SJSA1 (cell line): ENCODE data around the gene FBXL17. TPM values are rescaled to one million over a fixed set of nuclear protein-coding genes. Genes with fewer than 3 reads are reported as not detected.

ENCODE experiments used
- DNase-seq, 2 experiments: peaks; one replicate each; pipeline ENCODE4 v3.0.0-alpha.2; 2015 to 2020; ENCODE audit warnings: low spot score in 2 of 2, low read depth in 1 of 2
- H3K27ac ChIP-seq: fragments of 250-450 bp; sonication (Bioruptor Pico); 2 replicates; pipeline ENCODE4 v1.5.1; 2020; ENCODE audit warnings: mild to moderate bottlenecking, moderate library complexity
- H3K27me3 ChIP-seq: fragments of 250-450 bp; sonication (Bioruptor Pico); replicated peaks from 2 replicates; pipeline ENCODE4 v1.5.1; 2020; ENCODE audit warnings: mild to moderate bottlenecking, moderate library complexity
- H3K36me3 ChIP-seq: fragments of 250-450 bp; sonication (Bioruptor Pico); 2 replicates; pipeline ENCODE4 v1.5.1; 2020; ENCODE audit warnings: mild to moderate bottlenecking
- H3K4me1 ChIP-seq: fragments of 250-450 bp; sonication (Bioruptor Pico); replicated peaks from 2 replicates; pipeline ENCODE4 v1.6.1; 2021; ENCODE audit warnings: mild to moderate bottlenecking
- H3K4me3 ChIP-seq: fragments of 250-450 bp; sonication (Bioruptor Pico); 2 replicates; pipeline ENCODE4 v1.5.1; 2020; ENCODE audit warnings: mild to moderate bottlenecking
- H3K9me3 ChIP-seq: fragments of 250-450 bp; sonication (Bioruptor Pico); replicated peaks from 2 replicates; pipeline ENCODE4 v1.5.1; 2020; ENCODE audit warnings: mild to moderate bottlenecking
- total RNA-seq: library from RNA; depleted of rRNA; stranded (reverse); fragments of >200 nt; shearing (Covaris generic); gene quantifications from 2 replicates; pipeline ENCODE4 v1.2.3, GENCODE V29; 2014

Gene FBXL17
- total RNA-seq, 1 experiment from 2014 or later, result 11.5 TPM

- no peaks in the 10 kb centered on the region for H3K4me1 ChIP-seq
- no peaks in the 10 kb centered on the region; the same call in 1 of the 2 replicates for H3K9me3 ChIP-seq
- no peak overlapping the region for H3K4me3 ChIP-seq
- H3K36me3 ChIP-seq, result no peaks in the 10 kb centered on the region
- H3K27me3 ChIP-seq, result no peaks in the 10 kb centered on the region
- no peak overlapping the region for H3K27ac ChIP-seq
- DNase-seq, result no peak
Measured at GRCh38 chr5:108046955-108047670, 334.8 kb downstream of the FBXL17 start.

GRCh38 chr5:108036482-108036881 lies 345.4 kb downstream of the FBXL17 start:
- Histone ChIP-seq H3K27me3 (no peaks in the 10 kb centered on the region), H3K4me1 (no peaks in the 10 kb centered on the region), H3K36me3 (no peaks in the 10 kb centered on the region), H3K27ac (no peak overlapping the region), H3K9me3 (no peaks in the 10 kb centered on the region), H3K4me3 (no peak overlapping the region)
- no peak for DNase-seq

GRCh38 chr5:108028883-108029282 lies 353.0 kb downstream of the FBXL17 start:
- H3K4me1 ChIP-seq, result no peaks in the 10 kb centered on the region
- no peaks in the 10 kb centered on the region for H3K9me3 ChIP-seq
- no peak overlapping the region for H3K27ac ChIP-seq
- H3K36me3 ChIP-seq, result no peaks in the 10 kb centered on the region
- DNase-seq, result no peak
- no peaks in the 10 kb centered on the region for H3K27me3 ChIP-seq
- H3K4me3 ChIP-seq, result no peak overlapping the region

- Histone ChIP-seq H3K4me1 (no peaks in the 10 kb centered on the region), H3K27me3 (no peaks in the 10 kb centered on the region), H3K27ac (no peak overlapping the region), H3K9me3 (no peaks in the 10 kb centered on the region), H3K36me3 (no peaks in the 10 kb centered on the region), H3K4me3 (no peak overlapping the region)
- DNase-seq, result no peak
Measured at GRCh38 chr5:108028412-108028811, 353.5 kb downstream of the FBXL17 start.

- Histone ChIP-seq H3K9me3 (no peaks in the 10 kb centered on the region), H3K27me3 (no peaks in the 10 kb centered on the region), H3K4me3 (no peak overlapping the region), H3K4me1 (no peaks in the 10 kb centered on the region), H3K27ac (no peak overlapping the region), H3K36me3 (no peaks in the 10 kb centered on the region)
- no peak for DNase-seq
Measured at GRCh38 chr5:108025957-108026356, 355.9 kb downstream of the FBXL17 start.

- no peaks in the 10 kb centered on the region for H3K36me3 ChIP-seq
- H3K27ac ChIP-seq, result no peak overlapping the region
- no peak for DNase-seq
- H3K9me3 ChIP-seq, result no peaks in the 10 kb centered on the region
- H3K4me3 ChIP-seq, result no peak overlapping the region
- no peaks in the 10 kb centered on the region for H3K4me1 ChIP-seq
- no peaks in the 10 kb centered on the region for H3K27me3 ChIP-seq
Measured at GRCh38 chr5:108024986-108025385, 356.9 kb downstream of the FBXL17 start.

GRCh38 chr5:108016101-108016500 lies 365.8 kb downstream of the FBXL17 start:
- Histone ChIP-seq H3K9me3 (no peaks in the 10 kb centered on the region), H3K4me1 (no peaks in the 10 kb centered on the region), H3K36me3 (no peaks in the 10 kb centered on the region), H3K27me3 (no peaks in the 10 kb centered on the region), H3K4me3 (no peak overlapping the region), H3K27ac (no peak overlapping the region)
- DNase-seq, result no peak

- Histone ChIP-seq H3K4me1 (no peaks in the 10 kb centered on the region), H3K36me3 (no peaks in the 10 kb centered on the region), H3K27ac (no peak overlapping the region), H3K9me3 (no peaks in the 10 kb centered on the region), H3K4me3 (no peak overlapping the region), H3K27me3 (no peaks in the 10 kb centered on the region)
- no peak for DNase-seq
Measured at GRCh38 chr5:108006791-108007190, 375.1 kb downstream of the FBXL17 start.

- H3K36me3 ChIP-seq, result no peaks in the 10 kb centered on the region
- no peaks in the 10 kb centered on the region for H3K9me3 ChIP-seq
- peak overlapping the region; percentile 1; the same call in 1 of the 2 replicates for H3K4me3 ChIP-seq
- no peaks in the 10 kb centered on the region for H3K27me3 ChIP-seq
- no peaks in the 10 kb centered on the region for H3K4me1 ChIP-seq
- DNase-seq, result peak in 1 of 2 experiments; percentile 62
- H3K27ac ChIP-seq, result peak overlapping the region; percentile 35
Measured at GRCh38 chr5:108003178-108003577, 378.7 kb downstream of the FBXL17 start.

GRCh38 chr5:108001222-108001621 lies 380.7 kb downstream of the FBXL17 start:
- H3K27ac ChIP-seq, result no peak overlapping the region
- DNase-seq, result no peak
- no peaks in the 10 kb centered on the region for H3K36me3 ChIP-seq
- H3K9me3 ChIP-seq, result no peaks in the 10 kb centered on the region
- no peaks in the 10 kb centered on the region for H3K27me3 ChIP-seq
- peaks cover 9% of the 10 kb centered on the region for H3K4me1 ChIP-seq
- no peak overlapping the region for H3K4me3 ChIP-seq

- H3K4me3 ChIP-seq, result no peak overlapping the region
- no peaks in the 10 kb centered on the region for H3K27me3 ChIP-seq
- H3K4me1 ChIP-seq, result peaks cover 9% of the 10 kb centered on the region
- H3K27ac ChIP-seq, result peak overlapping the region; percentile 59
- DNase-seq, result peak in 1 of 2 experiments; percentile 72
- no peaks in the 10 kb centered on the region for H3K36me3 ChIP-seq
- no peaks in the 10 kb centered on the region for H3K9me3 ChIP-seq
Measured at GRCh38 chr5:107997338-107997980, 384.4 kb downstream of the FBXL17 start.

GRCh38 chr5:107993341-107993740 lies 388.6 kb downstream of the FBXL17 start:
- H3K27ac ChIP-seq, result no peak overlapping the region
- no peaks in the 10 kb centered on the region for H3K36me3 ChIP-seq
- no peaks in the 10 kb centered on the region for H3K9me3 ChIP-seq
- peaks cover 9% of the 10 kb centered on the region for H3K4me1 ChIP-seq
- no peaks in the 10 kb centered on the region for H3K27me3 ChIP-seq
- DNase-seq, result no peak
- H3K4me3 ChIP-seq, result no peak overlapping the region

GRCh38 chr5:107990881-107991810 lies 390.8 kb downstream of the FBXL17 start:
- H3K9me3 ChIP-seq, result no peaks in the 10 kb centered on the region
- no peak for DNase-seq
- no peak overlapping the region for H3K4me3 ChIP-seq
- H3K27ac ChIP-seq, result no peak overlapping the region
- H3K27me3 ChIP-seq, result no peaks in the 10 kb centered on the region
- H3K4me1 ChIP-seq, result no peaks in the 10 kb centered on the region
- H3K36me3 ChIP-seq, result no peaks in the 10 kb centered on the region

- H3K9me3 ChIP-seq, result no peaks in the 10 kb centered on the region
- H3K4me3 ChIP-seq, result no peak overlapping the region
- H3K27me3 ChIP-seq, result no peaks in the 10 kb centered on the region
- H3K27ac ChIP-seq, result no peak overlapping the region
- no peak for DNase-seq
- H3K4me1 ChIP-seq, result peaks cover 5% of the 10 kb centered on the region; the same call in 1 of the 2 replicates
- no peaks in the 10 kb centered on the region for H3K36me3 ChIP-seq
Measured at GRCh38 chr5:107985144-107985543, 396.8 kb downstream of the FBXL17 start.
